Duodenal mucosa (tissue), 2 donors: Measurements from ENCODE around the gene CCDC197.

Experiments
- H3K27ac ChIP-seq: one replicate; pipeline ENCODE4 v1.7.0; 2013; ENCODE audit warnings: low read depth, low read length
- H3K27me3 ChIP-seq, 2 donors: one replicate each; pipeline ENCODE4 v1.7.0; 2013; ENCODE audit warnings: low read length in 2 of 2, control low read depth in 1 of 2; ENCODE audit not compliant: insufficient read depth in 2 of 2, control insufficient read depth in 1 of 2
- H3K36me3 ChIP-seq, 2 donors: one replicate each; pipeline ENCODE4 v1.7.0; 2013; ENCODE audit warnings: low read length in 2 of 2, control low read depth in 1 of 2; ENCODE audit not compliant: insufficient read depth in 2 of 2, control insufficient read depth in 1 of 2
- H3K4me1 ChIP-seq, 2 donors: one replicate each; pipeline ENCODE4 v1.7.0; 2013; ENCODE audit warnings: low read length in 2 of 2, control low read depth in 1 of 2; ENCODE audit not compliant: insufficient read depth in 2 of 2, control insufficient read depth in 1 of 2
- H3K4me3 ChIP-seq, 2 donors: one replicate each; pipeline ENCODE4 v1.7.0; 2013; ENCODE audit warnings: low read length in 2 of 2, low read depth in 1 of 2
- H3K9ac ChIP-seq, 2 donors: one replicate each; pipeline ENCODE4 v1.7.0; 2013; ENCODE audit warnings: low read length in 2 of 2, low read depth in 1 of 2
- H3K9me3 ChIP-seq, 2 donors: one replicate each; pipeline ENCODE4 v1.7.0; 2013; ENCODE audit warnings: low read length in 2 of 2, control low read depth in 1 of 2; ENCODE audit not compliant: control insufficient read depth in 1 of 2

CCDC197 gene

GRCh38 chr14:94048691-94049624 lies 51.9 kb downstream of the CCDC197 start:
- Histone ChIP-seq H3K9ac (no peak overlapping the region), H3K27me3 (no peaks in the 10 kb centered on the region), H3K4me3 (no peak overlapping the region), H3K9me3 (no peaks in the 10 kb centered on the region), H3K4me1 (no peaks in the 10 kb centered on the region), H3K27ac (no peak overlapping the region), H3K36me3 (peaks cover 61 to 85% of the 10 kb centered on the region in 2 donors)

- Histone ChIP-seq H3K27ac (no peak overlapping the region), H3K27me3 (no peaks in the 10 kb centered on the region), H3K9ac (no peak overlapping the region), H3K4me3 (no peak overlapping the region), H3K4me1 (no peaks in the 10 kb centered on the region), H3K9me3 (no peaks in the 10 kb centered on the region), H3K36me3 (peaks cover 68 to 91% of the 10 kb centered on the region in 2 donors)
Measured at GRCh38 chr14:94049625-94050023, 52.5 kb downstream of the CCDC197 start.

- Histone ChIP-seq H3K36me3 (peaks cover 75 to 94% of the 10 kb centered on the region in 2 donors), H3K4me3 (no peak overlapping the region), H3K27ac (no peak overlapping the region), H3K27me3 (no peaks in the 10 kb centered on the region), H3K9me3 (no peaks in the 10 kb centered on the region), H3K9ac (no peak overlapping the region), H3K4me1 (no peaks in the 10 kb centered on the region)
Measured at GRCh38 chr14:94050231-94050880, 53.3 kb downstream of the CCDC197 start.

GRCh38 chr14:94051115-94051514 lies 54.0 kb downstream of the CCDC197 start:
- H3K9ac ChIP-seq: no peak overlapping the region
- no peak overlapping the region for H3K4me3 ChIP-seq
- no peaks in the 10 kb centered on the region for H3K27me3 ChIP-seq
- peaks cover 80 to 94% of the 10 kb centered on the region in 2 donors for H3K36me3 ChIP-seq
- no peak overlapping the region for H3K27ac ChIP-seq
- H3K4me1 ChIP-seq: no peaks in the 10 kb centered on the region
- H3K9me3 ChIP-seq: no peaks in the 10 kb centered on the region

- Histone ChIP-seq H3K9ac (no peak overlapping the region), H3K36me3 (peaks cover 80 to 94% of the 10 kb centered on the region in 2 donors), H3K4me1 (peaks cover 0 to under 1% of the 10 kb centered on the region in 2 donors), H3K27ac (peak overlapping the region; percentile 32), H3K27me3 (no peaks in the 10 kb centered on the region), H3K9me3 (no peaks in the 10 kb centered on the region), H3K4me3 (no peak overlapping the region)
Measured at GRCh38 chr14:94051779-94052178, 54.7 kb downstream of the CCDC197 start.

- H3K4me1 ChIP-seq: peaks cover 0 to 5% of the 10 kb centered on the region in 2 donors
- no peaks in the 10 kb centered on the region for H3K9me3 ChIP-seq
- no peaks in the 10 kb centered on the region for H3K27me3 ChIP-seq
- no peak overlapping the region for H3K4me3 ChIP-seq
- no peak overlapping the region for H3K27ac ChIP-seq
- H3K9ac ChIP-seq: no peak overlapping the region
- peaks cover 77 to 93% of the 10 kb centered on the region in 2 donors for H3K36me3 ChIP-seq
Measured at GRCh38 chr14:94052199-94052598, 55.1 kb downstream of the CCDC197 start.

GRCh38 chr14:94052662-94053061 lies 55.6 kb downstream of the CCDC197 start:
- Histone ChIP-seq H3K9ac (no peak overlapping the region), H3K4me1 (peaks cover 3 to 10% of the 10 kb centered on the region in 2 donors), H3K27me3 (no peaks in the 10 kb centered on the region), H3K36me3 (peaks cover 72 to 92% of the 10 kb centered on the region in 2 donors), H3K4me3 (no peak overlapping the region), H3K27ac (no peak overlapping the region), H3K9me3 (no peaks in the 10 kb centered on the region)

GRCh38 chr14:94054401-94054800 lies 57.3 kb downstream of the CCDC197 start:
- H3K4me1 ChIP-seq: peaks cover 4 to 19% of the 10 kb centered on the region in 2 donors
- no peaks in the 10 kb centered on the region for H3K27me3 ChIP-seq
- no peak overlapping the region for H3K4me3 ChIP-seq
- H3K27ac ChIP-seq: no peak overlapping the region
- no peak overlapping the region for H3K9ac ChIP-seq
- H3K9me3 ChIP-seq: no peaks in the 10 kb centered on the region
- peaks cover 60 to 91% of the 10 kb centered on the region in 2 donors for H3K36me3 ChIP-seq

GRCh38 chr14:94054936-94055335 lies 57.8 kb downstream of the CCDC197 start:
- Histone ChIP-seq H3K9me3 (no peaks in the 10 kb centered on the region), H3K4me3 (no peak overlapping the region), H3K27ac (no peak overlapping the region), H3K4me1 (peaks cover 4 to 19% of the 10 kb centered on the region in 2 donors), H3K36me3 (peaks cover 62 to 92% of the 10 kb centered on the region in 2 donors), H3K9ac (no peak overlapping the region), H3K27me3 (no peaks in the 10 kb centered on the region)
